HEK293 (cell line): ENCODE data around the gene GLRX.

ENCODE experiments used
- FEZF1 ChIP-seq: fragments of 450-650 bp; formaldehyde crosslinking; IDR thresholded peaks from 2 replicates; pipeline ENCODE4 v1.5.1; 2016; ENCODE audit warnings: missing biosample characterization, missing genetic modification characterization
- GFI1B ChIP-seq: fragments of 450-650 bp; formaldehyde crosslinking; IDR thresholded peaks from 2 replicates; pipeline ENCODE4 v1.5.1; 2016; ENCODE audit warnings: missing biosample characterization, missing genetic modification characterization
- MZF1 ChIP-seq: fragments of 450-650 bp; formaldehyde crosslinking; IDR thresholded peaks from 2 replicates; pipeline ENCODE4 v1.5.1; 2017; ENCODE audit warnings: missing biosample characterization, missing genetic modification characterization, borderline replicate concordance
- OSR2 ChIP-seq: fragments of 450-650 bp; formaldehyde crosslinking; IDR thresholded peaks from 2 replicates; pipeline ENCODE4 v1.5.1; 2016; ENCODE audit warnings: missing biosample characterization, missing genetic modification characterization
- PRDM1 ChIP-seq: fragments of 450-650 bp; formaldehyde crosslinking; IDR thresholded peaks from 2 replicates; pipeline ENCODE4; 2016; ENCODE audit warnings: missing biosample characterization, missing genetic modification characterization
- REPIN1 ChIP-seq: fragments of 450-650 bp; formaldehyde crosslinking; IDR thresholded peaks from 2 replicates; pipeline ENCODE4 v1.5.1; 2017; ENCODE audit warnings: missing biosample characterization, missing genetic modification characterization, low read depth
- ZBTB17 ChIP-seq: fragments of 450-650 bp; formaldehyde crosslinking; IDR thresholded peaks from 2 replicates; pipeline ENCODE4 v1.5.1; 2016; ENCODE audit warnings: missing biosample characterization, missing genetic modification characterization
- ZBTB7A ChIP-seq: fragments of 450-650 bp; formaldehyde crosslinking; IDR thresholded peaks from 2 replicates; pipeline ENCODE4 v1.5.1; 2016; ENCODE audit warnings: low read depth, missing biosample characterization, missing genetic modification characterization
- ZEB2 ChIP-seq: fragments of 450-650 bp; formaldehyde crosslinking; IDR thresholded peaks from 2 replicates; pipeline ENCODE4 v1.5.1; 2016; ENCODE audit warnings: missing biosample characterization, missing genetic modification characterization
- ZFP41 ChIP-seq: fragments of 450-650 bp; formaldehyde crosslinking; IDR thresholded peaks from 2 replicates; pipeline ENCODE4 v1.5.1; 2016; ENCODE audit warnings: missing biosample characterization, missing genetic modification characterization, borderline replicate concordance
- ZFP69B ChIP-seq: fragments of 450-650 bp; formaldehyde crosslinking; IDR thresholded peaks from 2 replicates; pipeline ENCODE4 v1.5.1; 2016; ENCODE audit warnings: missing biosample characterization, missing genetic modification characterization
- ZNF112 ChIP-seq: fragments of 450-650 bp; formaldehyde crosslinking; IDR thresholded peaks from 2 replicates; pipeline ENCODE4 v1.5.0; 2017; ENCODE audit warnings: missing biosample characterization, missing genetic modification characterization
- ZNF121 ChIP-seq: fragments of 450-650 bp; formaldehyde crosslinking; IDR thresholded peaks from 2 replicates; pipeline ENCODE4 v1.5.1; 2016; ENCODE audit warnings: missing biosample characterization, missing genetic modification characterization
- ZNF132 ChIP-seq: fragments of 450-650 bp; formaldehyde crosslinking; IDR thresholded peaks from 2 replicates; pipeline ENCODE4 v1.5.1; 2017; ENCODE audit warnings: missing biosample characterization, missing genetic modification characterization, borderline replicate concordance
- ZNF24 ChIP-seq: fragments of 450-650 bp; formaldehyde crosslinking; IDR thresholded peaks from 2 replicates; pipeline ENCODE4 v1.5.1; 2016; ENCODE audit warnings: missing biosample characterization, missing genetic modification characterization
- ZNF324 ChIP-seq: fragments of 450-650 bp; formaldehyde crosslinking; IDR thresholded peaks from 2 replicates; pipeline ENCODE4 v1.5.1; 2016; ENCODE audit warnings: missing biosample characterization, missing genetic modification characterization
- ZNF335 ChIP-seq: fragments of 450-650 bp; formaldehyde crosslinking; conservative IDR thresholded peaks from 2 replicates; pipeline ENCODE4 v1.5.1; 2016; ENCODE audit warnings: missing biosample characterization, missing genetic modification characterization
- ZNF394 ChIP-seq: fragments of 450-650 bp; formaldehyde crosslinking; IDR thresholded peaks from 2 replicates; pipeline ENCODE4 v1.5.1; 2016; ENCODE audit warnings: missing biosample characterization, missing genetic modification characterization, mild to moderate bottlenecking, moderate library complexity, borderline replicate concordance
- ZNF416 ChIP-seq: fragments of 450-650 bp; formaldehyde crosslinking; IDR thresholded peaks from 2 replicates; pipeline ENCODE4 v1.5.1; 2016; ENCODE audit warnings: missing biosample characterization, missing genetic modification characterization
- ZNF501 ChIP-seq: fragments of 450-650 bp; formaldehyde crosslinking; IDR thresholded peaks from 2 replicates; pipeline ENCODE4 v1.5.1; 2016; ENCODE audit warnings: missing biosample characterization, missing genetic modification characterization
- ZNF561 ChIP-seq: fragments of 450-650 bp; IDR thresholded peaks from 2 replicates; pipeline ENCODE4 v1.5.1; 2018; ENCODE audit warnings: missing biosample characterization, missing genetic modification characterization, borderline replicate concordance
- ZNF596 ChIP-seq: fragments of 450-650 bp; IDR thresholded peaks from 2 replicates; pipeline ENCODE4 v1.5.0; 2018; ENCODE audit warnings: missing biosample characterization, mild to moderate bottlenecking, missing genetic modification characterization, moderate library complexity
- ZNF621 ChIP-seq: fragments of 450-650 bp; formaldehyde crosslinking; IDR thresholded peaks from 2 replicates; pipeline ENCODE4 v1.5.1; 2017; ENCODE audit warnings: missing biosample characterization, missing genetic modification characterization
- ZNF624 ChIP-seq: fragments of 450-650 bp; formaldehyde crosslinking; IDR thresholded peaks from 2 replicates; pipeline ENCODE4 v1.5.1; 2017; ENCODE audit warnings: missing biosample characterization, missing genetic modification characterization
- ZXDB ChIP-seq: fragments of 450-650 bp; formaldehyde crosslinking; IDR thresholded peaks from 2 replicates; pipeline ENCODE4 v1.5.1; 2016; ENCODE audit warnings: missing biosample characterization, missing genetic modification characterization
- TF ChIP-seq, protein P1 (sequence below): fragments of 450-650 bp; formaldehyde crosslinking; IDR thresholded peaks from 2 replicates; pipeline ENCODE4 v1.5.1; 2017; ENCODE audit warnings: missing biosample characterization, missing genetic modification characterization
- TF ChIP-seq, protein P2 (sequence below): fragments of 450-650 bp; formaldehyde crosslinking; IDR thresholded peaks from 2 replicates; pipeline ENCODE4 v1.5.1; 2016; ENCODE audit warnings: missing biosample characterization, missing genetic modification characterization
- TF ChIP-seq, protein P3 (sequence below): fragments of 450-650 bp; formaldehyde crosslinking; IDR thresholded peaks from 2 replicates; pipeline ENCODE4 v1.5.1; 2017; ENCODE audit warnings: missing biosample characterization, mild to moderate bottlenecking, missing genetic modification characterization, moderate library complexity
- TF ChIP-seq, protein P4 (sequence below): fragments of 450-650 bp; formaldehyde crosslinking; IDR thresholded peaks from 2 replicates; pipeline ENCODE4 v1.5.1; 2016; ENCODE audit warnings: missing biosample characterization, missing genetic modification characterization
- TF ChIP-seq, protein P5 (sequence below): fragments of 450-650 bp; formaldehyde crosslinking; IDR thresholded peaks from 2 replicates; pipeline ENCODE4 v1.5.1; 2016; ENCODE audit warnings: missing biosample characterization, missing genetic modification characterization
- TF ChIP-seq, protein P6 (sequence below): fragments of 450-650 bp; formaldehyde crosslinking; IDR thresholded peaks from 2 replicates; pipeline ENCODE4 v1.5.1; 2016; ENCODE audit warnings: missing biosample characterization, missing genetic modification characterization

GLRX gene

DNA sequence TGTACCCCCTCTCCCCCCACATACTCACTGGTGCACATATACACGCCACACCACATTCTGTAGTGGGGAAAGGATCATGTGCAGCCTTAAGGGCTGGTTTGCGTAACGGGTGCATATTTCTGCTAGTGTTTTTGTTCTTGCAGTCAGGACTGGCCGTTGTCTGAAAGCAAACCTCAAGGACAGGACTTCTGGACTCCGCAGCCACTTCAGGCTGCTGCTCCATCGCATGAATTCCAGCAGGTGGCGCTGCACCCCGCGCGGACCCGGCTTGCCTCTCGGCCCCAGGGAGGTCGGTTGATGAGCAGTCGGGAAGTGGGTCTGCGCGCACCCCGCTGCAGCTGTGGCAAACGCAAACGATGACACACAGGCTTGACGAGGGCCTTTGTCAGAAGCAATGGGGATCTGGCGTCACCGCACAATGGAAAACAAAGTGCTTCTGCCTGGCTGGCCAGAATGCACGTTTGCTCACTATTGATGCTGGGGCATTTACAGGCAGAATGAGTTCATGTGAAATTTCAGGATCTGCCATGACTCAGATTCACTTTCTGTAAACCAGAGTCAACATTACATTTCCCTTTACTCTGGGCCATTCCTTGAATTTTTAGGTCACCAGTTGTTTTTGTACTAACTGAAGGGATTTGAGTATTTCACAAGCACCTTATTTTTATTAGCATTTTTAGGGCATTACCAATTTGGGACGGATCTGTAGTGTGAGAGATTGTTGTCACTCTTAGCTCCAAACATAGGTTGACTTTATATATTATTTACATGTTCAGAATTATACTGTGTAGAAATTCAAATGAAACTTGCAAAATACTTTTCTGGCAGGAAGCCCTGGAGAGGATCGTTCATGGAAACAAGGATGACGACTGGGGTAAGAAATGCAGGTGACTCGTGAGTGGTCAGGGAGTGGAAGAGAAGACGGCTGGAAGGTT is 36.4 kb upstream of the GLRX start (continued):
- peak; percentile 66 for TF ChIP-seq ZNF394 (tag by site-specific recombination)
- TF ChIP-seq, protein P1, sequence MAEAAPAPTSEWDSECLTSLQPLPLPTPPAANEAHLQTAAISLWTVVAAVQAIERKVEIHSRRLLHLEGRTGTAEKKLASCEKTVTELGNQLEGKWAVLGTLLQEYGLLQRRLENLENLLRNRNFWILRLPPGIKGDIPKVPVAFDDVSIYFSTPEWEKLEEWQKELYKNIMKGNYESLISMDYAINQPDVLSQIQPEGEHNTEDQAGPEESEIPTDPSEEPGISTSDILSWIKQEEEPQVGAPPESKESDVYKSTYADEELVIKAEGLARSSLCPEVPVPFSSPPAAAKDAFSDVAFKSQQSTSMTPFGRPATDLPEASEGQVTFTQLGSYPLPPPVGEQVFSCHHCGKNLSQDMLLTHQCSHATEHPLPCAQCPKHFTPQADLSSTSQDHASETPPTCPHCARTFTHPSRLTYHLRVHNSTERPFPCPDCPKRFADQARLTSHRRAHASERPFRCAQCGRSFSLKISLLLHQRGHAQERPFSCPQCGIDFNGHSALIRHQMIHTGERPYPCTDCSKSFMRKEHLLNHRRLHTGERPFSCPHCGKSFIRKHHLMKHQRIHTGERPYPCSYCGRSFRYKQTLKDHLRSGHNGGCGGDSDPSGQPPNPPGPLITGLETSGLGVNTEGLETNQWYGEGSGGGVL (tag by site-specific recombination): peak; percentile 45; the same call in 1 of the 2 replicates
- peak; percentile 67 for TF ChIP-seq OSR2
- no peak for TF ChIP-seq ZNF121 (tag by site-specific recombination)
- TF ChIP-seq ZNF501 (tag by site-specific recombination): peak; percentile 89
- TF ChIP-seq ZNF324 (tag by site-specific recombination): 0 out of 2 replicates have a peak, but pooled peaks have one; percentile 46
- peak; percentile 79 for TF ChIP-seq ZFP69B
- TF ChIP-seq ZNF621 (tag by site-specific recombination): no peak
- no peak for TF ChIP-seq ZBTB7A (tag by site-specific recombination)
- TF ChIP-seq ZNF24 (tag by site-specific recombination): peak; percentile 81; the same call in 1 of the 2 replicates
- no peak for TF ChIP-seq ZNF416 (tag by site-specific recombination)
- peak; percentile 95 for TF ChIP-seq ZEB2 (tag by site-specific recombination)
- peak; percentile 89 for TF ChIP-seq MZF1 (tag by site-specific recombination)
- no peak for TF ChIP-seq ZNF132 (tag by site-specific recombination)
- no peak for TF ChIP-seq GFI1B (tag by site-specific recombination)
- TF ChIP-seq ZFP41 (tag by site-specific recombination): no peak
- TF ChIP-seq, protein P2, sequence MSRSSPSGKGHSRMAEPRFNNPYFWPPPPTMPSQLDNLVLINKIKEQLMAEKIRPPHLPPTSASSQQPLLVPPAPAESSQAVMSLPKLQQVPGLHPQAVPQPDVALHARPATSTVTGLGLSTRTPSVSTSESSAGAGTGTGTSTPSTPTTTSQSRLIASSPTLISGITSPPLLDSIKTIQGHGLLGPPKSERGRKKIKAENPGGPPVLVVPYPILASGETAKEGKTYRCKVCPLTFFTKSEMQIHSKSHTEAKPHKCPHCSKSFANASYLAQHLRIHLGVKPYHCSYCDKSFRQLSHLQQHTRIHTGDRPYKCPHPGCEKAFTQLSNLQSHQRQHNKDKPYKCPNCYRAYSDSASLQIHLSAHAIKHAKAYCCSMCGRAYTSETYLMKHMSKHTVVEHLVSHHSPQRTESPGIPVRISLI: no peak
- TF ChIP-seq, protein P3, sequence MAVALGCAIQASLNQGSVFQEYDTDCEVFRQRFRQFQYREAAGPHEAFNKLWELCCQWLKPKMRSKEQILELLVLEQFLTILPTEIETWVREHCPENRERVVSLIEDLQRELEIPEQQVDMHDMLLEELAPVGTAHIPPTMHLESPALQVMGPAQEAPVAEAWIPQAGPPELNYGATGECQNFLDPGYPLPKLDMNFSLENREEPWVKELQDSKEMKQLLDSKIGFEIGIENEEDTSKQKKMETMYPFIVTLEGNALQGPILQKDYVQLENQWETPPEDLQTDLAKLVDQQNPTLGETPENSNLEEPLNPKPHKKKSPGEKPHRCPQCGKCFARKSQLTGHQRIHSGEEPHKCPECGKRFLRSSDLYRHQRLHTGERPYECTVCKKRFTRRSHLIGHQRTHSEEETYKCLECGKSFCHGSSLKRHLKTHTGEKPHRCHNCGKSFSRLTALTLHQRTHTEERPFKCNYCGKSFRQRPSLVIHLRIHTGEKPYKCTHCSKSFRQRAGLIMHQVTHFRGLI (tag by site-specific recombination): peak; percentile 69; the same call in 1 of the 2 replicates
- peak; percentile 97 for TF ChIP-seq ZBTB17 (tag by site-specific recombination)
- TF ChIP-seq, protein P4, sequence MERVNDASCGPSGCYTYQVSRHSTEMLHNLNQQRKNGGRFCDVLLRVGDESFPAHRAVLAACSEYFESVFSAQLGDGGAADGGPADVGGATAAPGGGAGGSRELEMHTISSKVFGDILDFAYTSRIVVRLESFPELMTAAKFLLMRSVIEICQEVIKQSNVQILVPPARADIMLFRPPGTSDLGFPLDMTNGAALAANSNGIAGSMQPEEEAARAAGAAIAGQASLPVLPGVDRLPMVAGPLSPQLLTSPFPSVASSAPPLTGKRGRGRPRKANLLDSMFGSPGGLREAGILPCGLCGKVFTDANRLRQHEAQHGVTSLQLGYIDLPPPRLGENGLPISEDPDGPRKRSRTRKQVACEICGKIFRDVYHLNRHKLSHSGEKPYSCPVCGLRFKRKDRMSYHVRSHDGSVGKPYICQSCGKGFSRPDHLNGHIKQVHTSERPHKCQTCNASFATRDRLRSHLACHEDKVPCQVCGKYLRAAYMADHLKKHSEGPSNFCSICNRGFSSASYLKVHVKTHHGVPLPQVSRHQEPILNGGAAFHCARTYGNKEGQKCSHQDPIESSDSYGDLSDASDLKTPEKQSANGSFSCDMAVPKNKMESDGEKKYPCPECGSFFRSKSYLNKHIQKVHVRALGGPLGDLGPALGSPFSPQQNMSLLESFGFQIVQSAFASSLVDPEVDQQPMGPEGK (tag by site-specific recombination): peak; percentile 78
- TF ChIP-seq ZNF624 (tag by site-specific recombination): no peak
- TF ChIP-seq, protein P5, sequence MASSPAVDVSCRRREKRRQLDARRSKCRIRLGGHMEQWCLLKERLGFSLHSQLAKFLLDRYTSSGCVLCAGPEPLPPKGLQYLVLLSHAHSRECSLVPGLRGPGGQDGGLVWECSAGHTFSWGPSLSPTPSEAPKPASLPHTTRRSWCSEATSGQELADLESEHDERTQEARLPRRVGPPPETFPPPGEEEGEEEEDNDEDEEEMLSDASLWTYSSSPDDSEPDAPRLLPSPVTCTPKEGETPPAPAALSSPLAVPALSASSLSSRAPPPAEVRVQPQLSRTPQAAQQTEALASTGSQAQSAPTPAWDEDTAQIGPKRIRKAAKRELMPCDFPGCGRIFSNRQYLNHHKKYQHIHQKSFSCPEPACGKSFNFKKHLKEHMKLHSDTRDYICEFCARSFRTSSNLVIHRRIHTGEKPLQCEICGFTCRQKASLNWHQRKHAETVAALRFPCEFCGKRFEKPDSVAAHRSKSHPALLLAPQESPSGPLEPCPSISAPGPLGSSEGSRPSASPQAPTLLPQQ (tag by site-specific recombination): peak; percentile 85
- TF ChIP-seq ZNF335 (tag by site-specific recombination): peak; percentile 77
- TF ChIP-seq FEZF1 (tag by site-specific recombination): peak; percentile 96
- peak; percentile 91 for TF ChIP-seq ZNF561 (tag by site-specific recombination)
- TF ChIP-seq ZNF112 (tag by site-specific recombination): no peak
- TF ChIP-seq ZNF596 (tag by site-specific recombination): no peak
- TF ChIP-seq REPIN1 (tag by site-specific recombination): peak; percentile 52; the same call in 1 of the 2 replicates
- TF ChIP-seq, protein P6, sequence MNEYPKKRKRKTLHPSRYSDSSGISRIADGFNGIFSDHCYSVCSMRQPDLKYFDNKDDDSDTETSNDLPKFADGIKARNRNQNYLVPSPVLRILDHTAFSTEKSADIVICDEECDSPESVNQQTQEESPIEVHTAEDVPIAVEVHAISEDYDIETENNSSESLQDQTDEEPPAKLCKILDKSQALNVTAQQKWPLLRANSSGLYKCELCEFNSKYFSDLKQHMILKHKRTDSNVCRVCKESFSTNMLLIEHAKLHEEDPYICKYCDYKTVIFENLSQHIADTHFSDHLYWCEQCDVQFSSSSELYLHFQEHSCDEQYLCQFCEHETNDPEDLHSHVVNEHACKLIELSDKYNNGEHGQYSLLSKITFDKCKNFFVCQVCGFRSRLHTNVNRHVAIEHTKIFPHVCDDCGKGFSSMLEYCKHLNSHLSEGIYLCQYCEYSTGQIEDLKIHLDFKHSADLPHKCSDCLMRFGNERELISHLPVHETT (tag by site-specific recombination): peak; percentile 84; the same call in 1 of the 2 replicates
- TF ChIP-seq ZXDB (tag by site-specific recombination): peak; percentile 49
- peak; percentile 83 for TF ChIP-seq PRDM1 (tag by site-specific recombination)
